ENCODE results near the gene PPIAL4G.
"Not testable (repeated sequence)": the region's sequence is repeated elsewhere in the genome, so short reads cannot be mapped to it uniquely, and the experiment has no call there.

The PPIAL4G gene

DNA sequence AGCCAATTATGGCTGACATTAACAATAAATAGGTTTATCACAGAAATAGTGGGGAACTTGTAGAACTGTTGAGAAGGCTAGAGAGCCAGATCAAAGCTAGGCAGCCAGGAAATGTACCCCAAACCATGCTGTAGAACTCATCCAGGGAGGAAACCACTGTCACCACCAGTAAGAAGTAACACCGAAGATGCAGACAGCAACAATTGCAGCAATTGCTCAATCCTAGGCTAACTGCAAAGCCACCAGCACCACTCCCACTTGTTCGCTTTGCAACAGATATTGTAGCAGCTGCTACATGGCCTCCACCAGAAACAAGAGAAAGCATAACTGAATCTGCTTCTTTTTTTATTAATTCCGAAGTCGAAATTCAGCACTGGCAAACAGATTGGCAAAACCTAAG, 2.0 kb downstream of the PPIAL4G start:
- not testable (repeated sequence) for H3K36me3 ChIP-seq (ENCODE audit: insufficient read depth, insufficient read length, low read length); H3K9me3 ChIP-seq (ENCODE audit: insufficient read depth, low read length); DNase-seq (ENCODE audit: low read depth, low spot score); H3K27me3 ChIP-seq (ENCODE audit: insufficient read depth, insufficient read length); H3K9ac ChIP-seq (ENCODE audit: insufficient read length, low read depth); H3K4me3 ChIP-seq (ENCODE audit: insufficient read length, low read depth); H3K4me1 ChIP-seq (ENCODE audit: insufficient read depth, insufficient read length)

- not testable (repeated sequence) for DNase-seq (ENCODE audit: low read depth, low spot score); H3K27me3 ChIP-seq (ENCODE audit: insufficient read depth, insufficient read length); H3K36me3 ChIP-seq (ENCODE audit: insufficient read depth, insufficient read length, low read length); H3K4me1 ChIP-seq (ENCODE audit: insufficient read depth, insufficient read length); H3K9me3 ChIP-seq (ENCODE audit: insufficient read depth, low read length); H3K9ac ChIP-seq (ENCODE audit: insufficient read length, low read depth)
- peak overlapping the region; percentile 43 for H3K4me3 ChIP-seq (ENCODE audit: insufficient read length, low read depth)
Measured at GRCh38 chr1:148459694-148460093, 23.4 kb downstream of the PPIAL4G start.

- not testable (repeated sequence) for H3K4me1 ChIP-seq (ENCODE audit: insufficient read depth, insufficient read length); DNase-seq (ENCODE audit: low read depth, low spot score); H3K9me3 ChIP-seq (ENCODE audit: insufficient read depth, low read length); H3K9ac ChIP-seq (ENCODE audit: insufficient read length, low read depth); H3K27me3 ChIP-seq (ENCODE audit: insufficient read depth, insufficient read length); H3K36me3 ChIP-seq (ENCODE audit: insufficient read depth, insufficient read length, low read length)
- H3K4me3 ChIP-seq (ENCODE audit: insufficient read length, low read depth), result peak overlapping the region; percentile 43
Measured at GRCh38 chr1:148458901-148459581, 24.1 kb downstream of the PPIAL4G start.

GRCh38 chr1:148458398-148458797, 24.7 kb downstream of the PPIAL4G start:
- H3K9ac ChIP-seq (ENCODE audit: insufficient read length, low read depth); H3K27me3 ChIP-seq (ENCODE audit: insufficient read depth, insufficient read length); H3K9me3 ChIP-seq (ENCODE audit: insufficient read depth, low read length); H3K36me3 ChIP-seq (ENCODE audit: insufficient read depth, insufficient read length, low read length); H3K4me1 ChIP-seq (ENCODE audit: insufficient read depth, insufficient read length); DNase-seq (ENCODE audit: low read depth, low spot score): not testable (repeated sequence)
- H3K4me3 ChIP-seq (ENCODE audit: insufficient read length, low read depth), result peak overlapping the region; percentile 32

- H3K36me3 ChIP-seq (ENCODE audit: insufficient read depth, insufficient read length, low read length); DNase-seq (ENCODE audit: low read depth, low spot score); H3K4me1 ChIP-seq (ENCODE audit: insufficient read depth, insufficient read length); H3K9me3 ChIP-seq (ENCODE audit: insufficient read depth, low read length); H3K27me3 ChIP-seq (ENCODE audit: insufficient read depth, insufficient read length); H3K4me3 ChIP-seq (ENCODE audit: insufficient read length, low read depth); H3K9ac ChIP-seq (ENCODE audit: insufficient read length, low read depth): not testable (repeated sequence)
Measured at GRCh38 chr1:148452845-148453244, 30.3 kb downstream of the PPIAL4G start.

DNA sequence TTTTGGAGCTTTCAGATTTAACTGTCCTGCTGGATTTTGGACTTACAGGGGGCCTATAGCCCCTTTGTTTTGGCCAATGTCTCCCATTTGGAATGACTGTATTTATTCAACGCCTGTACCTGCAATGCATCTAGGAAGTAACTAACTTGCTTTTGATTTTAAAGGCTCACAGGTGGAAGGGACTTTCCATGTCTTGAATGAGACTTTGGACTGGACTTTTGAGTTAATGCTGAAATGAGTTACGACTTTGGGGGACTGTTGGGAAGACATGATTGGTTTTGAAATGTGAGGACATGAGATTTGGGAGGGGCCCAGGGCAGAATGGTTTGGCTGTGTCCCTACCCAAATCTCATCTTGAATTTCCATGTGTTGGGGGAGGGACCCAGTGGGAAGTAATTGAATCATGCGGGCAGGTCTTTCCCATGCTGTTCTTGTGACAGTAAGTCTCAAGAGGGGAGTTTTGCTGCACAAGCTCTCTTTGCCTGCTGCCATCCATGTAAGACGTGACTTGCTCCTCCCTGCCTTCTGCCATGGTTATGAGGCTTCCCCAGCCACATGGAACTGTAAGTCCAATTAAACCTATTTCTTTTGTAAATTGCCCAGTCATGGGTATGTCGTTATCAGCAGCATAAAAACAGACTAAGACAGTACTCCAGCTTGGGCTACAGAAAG, 43.3 kb downstream of the PPIAL4G start:
- not testable (repeated sequence) for H3K4me3 ChIP-seq (ENCODE audit: insufficient read length, low read depth); H3K9me3 ChIP-seq (ENCODE audit: insufficient read depth, low read length); H3K4me1 ChIP-seq (ENCODE audit: insufficient read depth, insufficient read length)

DNA sequence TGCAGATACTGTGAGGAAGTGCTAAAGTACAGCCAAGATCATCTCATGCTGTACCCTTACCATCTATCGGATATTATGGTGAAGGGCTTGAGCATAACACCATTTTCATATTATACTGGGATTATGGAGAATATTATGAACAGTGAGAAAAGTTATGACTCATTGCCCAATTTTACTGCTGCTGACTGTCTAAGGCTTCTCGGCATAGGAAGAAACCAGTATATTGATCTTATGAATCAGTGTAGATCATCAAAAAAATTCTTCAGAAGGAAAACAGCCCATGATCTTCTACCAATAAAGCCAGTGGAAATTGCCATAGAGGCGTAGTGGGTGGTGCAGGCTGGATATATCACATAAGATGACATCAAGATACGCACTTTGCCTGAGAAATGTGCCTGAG, 47.7 kb downstream of the PPIAL4G start:
- no peak overlapping the region for H3K9ac ChIP-seq (ENCODE audit: insufficient read length, low read depth)
- H3K36me3 ChIP-seq (ENCODE audit: insufficient read depth, insufficient read length, low read length), result peaks cover 17% of the 10 kb centered on the region
- TF ChIP-seq SUZ12 (IDR thresholded peaks at IDR 0.05; ENCODE audit: extremely low read depth, insufficient read depth, insufficient read length), result no peak
- TF ChIP-seq ZNF274 (IDR thresholded peaks at IDR 0.05; ENCODE audit: low read depth, low read length), result no peak
- no peak for TF ChIP-seq YY1 (IDR thresholded peaks at IDR 0.05; ENCODE audit: insufficient read depth, insufficient read length)
- H3K4me3 ChIP-seq (ENCODE audit: insufficient read length, low read depth), result no peak overlapping the region
- H3K9me3 ChIP-seq (ENCODE audit: insufficient read depth, low read length), result peaks cover 9% of the 10 kb centered on the region; the same call in 1 of the 2 replicates
- H3K27me3 ChIP-seq (ENCODE audit: insufficient read depth, insufficient read length), result no peaks in the 10 kb centered on the region
- H3K4me1 ChIP-seq (ENCODE audit: insufficient read depth, insufficient read length), result peaks cover 5% of the 10 kb centered on the region
- no peak for DNase-seq (ENCODE audit: low read depth, low spot score)

More for the DNA sequence above, 43.3 kb downstream of the PPIAL4G start:
- not testable (repeated sequence) for H3K36me3 ChIP-seq (ENCODE audit: insufficient read depth, insufficient read length, low read length); H3K27me3 ChIP-seq (ENCODE audit: insufficient read depth, insufficient read length); H3K9ac ChIP-seq (ENCODE audit: insufficient read length, low read depth); DNase-seq (ENCODE audit: low read depth, low spot score)

GRCh38 chr1:148434832-148435231, 48.3 kb downstream of the PPIAL4G start:
- no peak overlapping the region for H3K9ac ChIP-seq (ENCODE audit: insufficient read length, low read depth)
- H3K36me3 ChIP-seq (ENCODE audit: insufficient read depth, insufficient read length, low read length), result peaks cover 21% of the 10 kb centered on the region
- no peaks in the 10 kb centered on the region for H3K27me3 ChIP-seq (ENCODE audit: insufficient read depth, insufficient read length)
- DNase-seq (ENCODE audit: low read depth, low spot score), result no peak
- H3K4me1 ChIP-seq (ENCODE audit: insufficient read depth, insufficient read length), result peaks cover 5% of the 10 kb centered on the region
- no peak for TF ChIP-seq ZNF274 (IDR thresholded peaks at IDR 0.05; ENCODE audit: low read depth, low read length)
- no peak for TF ChIP-seq YY1 (IDR thresholded peaks at IDR 0.05; ENCODE audit: insufficient read depth, insufficient read length)
- no peak for TF ChIP-seq SUZ12 (IDR thresholded peaks at IDR 0.05; ENCODE audit: extremely low read depth, insufficient read depth, insufficient read length)
- no peak overlapping the region for H3K4me3 ChIP-seq (ENCODE audit: insufficient read length, low read depth)
- peaks cover 6% of the 10 kb centered on the region; the same call in 1 of the 2 replicates for H3K9me3 ChIP-seq (ENCODE audit: insufficient read depth, low read length)

GRCh38 chr1:148432916-148433317, 50.2 kb downstream of the PPIAL4G start:
- H3K27me3 ChIP-seq (ENCODE audit: insufficient read depth, insufficient read length); H3K4me3 ChIP-seq (ENCODE audit: insufficient read length, low read depth); H3K9ac ChIP-seq (ENCODE audit: insufficient read length, low read depth); H3K4me1 ChIP-seq (ENCODE audit: insufficient read depth, insufficient read length); H3K9me3 ChIP-seq (ENCODE audit: insufficient read depth, low read length); DNase-seq (ENCODE audit: low read depth, low spot score): not testable (repeated sequence)
- H3K36me3 ChIP-seq (ENCODE audit: insufficient read depth, insufficient read length, low read length), result peaks cover 31% of the 10 kb centered on the region

Data from NT2/D1 (cell line).